Subcutaneous adipose tissue (tissue), 4 donors: ENCODE data around the gene SIRT6. TPM values are rescaled to one million over a fixed set of nuclear protein-coding genes. Genes with fewer than 3 reads are reported as not detected.

Source experiments
- CTCF ChIP-seq: fragments of 450-650 bp; IDR thresholded peaks from one replicate; pipeline ENCODE4 v1.5.1; 2016; ENCODE audit warnings: low read depth, mild to moderate bottlenecking, control low read depth, antibody characterized with exemption, moderate library complexity
- total RNA-seq, 4 donors: library from RNA; depleted of rRNA; stranded (reverse); fragments of >200 nt; gene quantifications; one replicate each; pipeline ENCODE4 v1.1.0, GENCODE V29; 2016

SIRT6 gene
- total RNA-seq, 4 donors from 2014 or later = 12.6 to 28.3 (median 15.6) TPM

GRCh38 chr19:4144666-4145249 lies 37.6 kb downstream of the SIRT6 start:
- no peak for TF ChIP-seq CTCF

- no peak for TF ChIP-seq CTCF
Measured at GRCh38 chr19:4140237-4140711, 42.1 kb downstream of the SIRT6 start.

GRCh38 chr19:4139614-4140236 lies 42.6 kb downstream of the SIRT6 start:
- no peak for TF ChIP-seq CTCF

GRCh38 chr19:4138445-4138844 lies 43.9 kb downstream of the SIRT6 start:
- TF ChIP-seq CTCF = no peak

GRCh38 chr19:4136680-4137088 lies 45.7 kb downstream of the SIRT6 start:
- no peak for TF ChIP-seq CTCF

GRCh38 chr19:4134351-4134750 lies 48.0 kb downstream of the SIRT6 start:
- TF ChIP-seq CTCF = no peak

- TF ChIP-seq CTCF = no peak
Measured at GRCh38 chr19:4130744-4131438, 51.5 kb downstream of the SIRT6 start.
